Stimulated activated CD4-positive, alpha-beta T cell treated with anti-CD3 and anti-CD28 coated beads, Interleukin-12 subunit alpha, Interleukin-12 subunit beta, amount 100 ng/mL, for 4 hours (primary cell): ENCODE data around the gene CERS2.
"Not testable (repeated sequence)": the region's sequence is repeated elsewhere in the genome, so short reads cannot be mapped to it uniquely, and the experiment has no call there.

ENCODE experiments used
- DNase-seq: peaks from one replicate; pipeline ENCODE4 v3.0.0-alpha.2; 2020

CERS2 gene

GRCh38 chr1:150968491-150968890 lies 6.1 kb downstream of the CERS2 start:
- no peak for DNase-seq

DNA sequence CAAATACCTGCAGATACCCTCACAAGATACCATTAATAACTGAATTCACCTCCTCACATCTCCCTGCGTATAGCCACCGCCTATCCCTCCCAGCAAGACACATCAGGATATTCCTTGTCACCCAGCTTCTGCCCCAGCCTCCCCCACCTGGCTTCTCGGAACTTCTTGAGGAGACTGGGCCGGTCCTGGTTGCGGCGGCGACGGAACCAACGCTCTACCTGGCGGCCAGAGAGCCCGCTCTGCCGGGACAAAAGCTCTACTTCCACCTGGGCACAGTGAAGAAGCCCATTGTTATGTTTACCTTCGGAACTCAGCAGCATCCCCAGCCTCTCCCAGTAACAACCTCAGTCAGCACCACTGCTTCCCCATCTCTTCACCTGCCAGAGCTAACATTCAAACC lies 6.7 kb downstream of the CERS2 start:
- DNase-seq = no peak

GRCh38 chr1:150966011-150966410 lies 8.6 kb downstream of the CERS2 start:
- DNase-seq = no peak

- no peak for DNase-seq
Measured at GRCh38 chr1:150965605-150966004, 9.0 kb downstream of the CERS2 start.

- DNase-seq = no peak
Measured at GRCh38 chr1:150964164-150964489, 10.5 kb downstream of the CERS2 start.

GRCh38 chr1:150963321-150964163 lies 11.1 kb downstream of the CERS2 start:
- no peak for DNase-seq

DNA sequence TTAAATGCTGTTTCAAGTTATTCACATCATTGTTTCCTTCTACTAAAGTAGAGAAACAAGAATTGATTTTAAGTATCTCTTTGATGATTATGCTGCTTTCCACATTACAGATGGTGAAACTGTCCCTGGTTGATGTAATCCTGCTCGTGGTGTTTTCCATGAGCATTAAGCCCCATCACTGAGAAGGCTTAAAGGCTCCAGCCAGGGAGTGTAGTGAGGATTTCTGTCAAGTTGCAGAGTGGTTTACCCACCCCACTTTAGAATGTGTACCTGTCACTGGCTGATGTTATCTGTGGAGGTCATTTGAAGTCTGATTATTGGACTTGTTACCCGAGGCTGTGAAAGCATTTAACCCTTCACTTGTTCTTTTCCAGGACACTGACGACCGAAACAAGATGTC lies 12.9 kb downstream of the CERS2 start:
- no peak for DNase-seq

DNA sequence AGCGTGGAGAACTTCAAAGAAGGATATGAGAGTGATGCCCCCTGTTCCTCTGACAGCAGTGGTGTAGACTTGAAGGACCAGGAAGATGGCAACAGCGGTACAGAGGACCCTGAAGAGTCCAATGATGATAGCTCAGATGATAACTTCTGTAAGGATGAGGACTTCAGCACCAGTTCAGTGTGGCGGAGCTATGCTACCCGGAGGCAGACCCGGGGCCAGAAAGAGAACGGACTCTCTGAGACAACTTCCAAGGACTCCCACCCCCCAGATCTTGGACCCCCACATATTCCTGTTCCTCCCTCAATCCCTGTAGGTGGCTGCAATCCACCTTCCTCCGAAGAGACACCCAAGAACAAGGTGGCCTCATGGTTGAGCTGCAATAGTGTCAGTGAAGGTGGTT lies 14.0 kb downstream of the CERS2 start:
- no peak for DNase-seq

DNA sequence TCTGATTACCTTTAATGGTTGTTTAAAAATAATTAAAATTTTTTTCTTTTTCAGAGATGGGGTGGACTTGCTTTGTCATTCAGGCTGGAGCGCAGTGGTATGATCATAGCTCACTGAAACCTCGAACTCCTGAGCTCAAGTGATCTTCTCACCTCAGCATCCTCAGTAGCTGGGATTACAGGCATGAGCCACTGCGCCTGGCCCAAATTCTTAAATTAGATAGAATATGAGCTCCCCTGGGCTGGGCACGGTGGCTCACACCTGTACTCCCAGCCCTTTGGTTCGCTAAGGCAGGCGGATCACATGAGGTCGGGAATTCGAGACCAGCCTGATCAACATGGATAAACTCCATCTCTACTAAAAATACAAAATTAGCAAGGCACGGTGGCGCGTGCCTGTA lies 17.0 kb downstream of the CERS2 start:
- DNase-seq = no peak

GRCh38 chr1:150955280-150955679 lies 19.4 kb downstream of the CERS2 start:
- DNase-seq = no peak

GRCh38 chr1:150954708-150955107 lies 19.9 kb downstream of the CERS2 start:
- no peak for DNase-seq

GRCh38 chr1:150944856-150945255 lies 29.8 kb downstream of the CERS2 start:
- DNase-seq = no peak

- DNase-seq = no peak
Measured at GRCh38 chr1:150931773-150932172, 42.9 kb downstream of the CERS2 start.

- DNase-seq = not testable (repeated sequence)
Measured at GRCh38 chr1:150928775-150929174, 45.9 kb downstream of the CERS2 start.

DNA sequence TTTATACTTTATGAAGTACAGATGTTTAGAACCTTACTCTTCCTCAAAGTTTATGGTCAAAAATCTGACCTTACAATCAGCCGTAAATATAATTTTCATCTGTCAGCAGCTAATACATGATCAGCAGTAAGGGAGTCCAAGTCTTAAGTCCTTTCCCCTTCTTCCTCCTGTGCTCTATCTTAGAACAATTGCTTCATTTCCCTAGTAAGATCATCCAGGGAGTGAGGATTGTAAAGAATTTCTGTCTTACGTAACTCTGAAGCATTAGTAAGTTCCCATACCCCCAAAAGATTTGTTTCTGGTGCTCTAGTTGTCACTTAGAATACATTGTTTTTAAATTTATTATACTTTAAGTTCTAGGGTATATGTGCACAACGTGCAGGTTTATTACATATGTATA lies 46.3 kb downstream of the CERS2 start:
- DNase-seq = no peak

- DNase-seq = no peak
Measured at GRCh38 chr1:150927624-150928023, 47.0 kb downstream of the CERS2 start.

DNA sequence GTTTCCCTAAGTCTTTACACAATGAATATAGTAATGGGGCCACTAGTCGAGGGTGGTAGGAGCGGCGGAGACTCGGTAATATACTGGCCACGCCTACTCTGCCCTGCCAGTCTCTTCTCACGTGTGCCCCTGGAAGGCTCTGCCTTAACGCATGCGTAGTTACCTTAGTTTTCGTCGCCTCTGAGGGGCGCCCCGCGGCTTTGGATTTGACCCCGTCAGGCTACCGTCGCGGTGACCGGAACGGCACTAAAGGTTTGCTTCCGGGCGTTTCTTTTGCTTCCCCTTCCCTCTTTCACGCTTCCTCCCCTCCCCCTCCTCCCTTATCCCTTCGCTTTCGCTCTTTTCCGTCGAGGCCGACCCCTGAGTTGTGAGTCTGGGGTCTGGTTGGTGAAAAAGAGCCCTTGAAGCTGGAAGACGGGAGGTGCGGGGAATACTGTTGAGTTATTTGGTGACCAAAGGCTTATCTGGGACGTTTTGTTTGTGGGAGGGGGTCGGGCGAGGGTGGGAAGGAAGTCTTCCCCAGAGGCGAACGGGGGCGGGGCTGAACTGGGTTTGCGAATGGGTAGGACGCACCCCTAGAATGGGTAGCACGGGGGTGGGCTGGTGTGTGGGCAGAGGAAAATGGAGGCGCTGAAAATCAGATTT lies 48.4 kb downstream of the CERS2 start, which contains the start of gene SETDB1:
TSS of gene SETDB1 (plus strand) at position 267 of the 645 bp plus-strand sequence. CDS start 1,352 bp downstream, outside the sequence.
- peak; percentile 86 for DNase-seq

DNA sequence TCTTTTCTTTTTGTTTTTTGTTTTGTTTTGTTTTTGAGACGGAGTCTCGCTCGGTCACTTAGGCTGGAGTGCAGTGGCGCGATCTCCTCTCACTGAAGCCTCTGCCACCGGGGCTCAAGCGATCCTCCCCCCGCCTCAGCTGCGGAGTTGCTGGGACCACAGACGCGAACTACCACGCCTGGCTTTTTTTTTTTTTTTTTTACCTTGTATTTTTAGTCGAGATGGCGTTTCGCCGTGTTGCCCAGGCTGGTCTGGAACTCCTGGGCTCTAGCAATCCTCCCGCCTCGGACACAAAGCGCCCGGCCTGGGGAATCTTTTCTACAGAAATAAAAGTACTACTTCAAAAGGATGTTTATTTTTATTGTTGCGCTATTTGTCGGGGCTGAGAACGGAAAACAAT lies 49.6 kb downstream of the CERS2 start:
- DNase-seq = no peak

DNA sequence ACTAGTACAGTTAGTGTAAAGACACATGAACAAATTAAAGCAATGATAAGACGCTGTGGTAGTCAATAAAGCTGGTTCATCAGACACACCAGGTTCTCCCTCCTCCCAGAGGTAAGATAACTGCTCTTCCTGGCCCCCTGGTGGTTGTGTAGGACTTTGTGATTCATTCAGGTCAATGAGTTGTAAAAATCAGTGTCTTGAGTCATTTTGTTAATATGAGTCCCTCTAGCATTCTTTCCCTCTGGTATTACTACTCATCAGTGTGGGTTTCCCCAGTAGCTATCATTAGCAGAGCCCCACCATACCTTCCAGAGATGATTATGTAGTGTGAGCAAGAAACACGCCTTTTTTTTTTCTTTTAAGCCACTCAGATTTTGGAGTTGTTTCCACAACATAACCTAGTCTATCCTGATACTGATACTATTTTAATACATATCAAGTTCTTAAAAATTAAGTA lies 52.1 kb downstream of the CERS2 start:
- peak; percentile 67 for DNase-seq

- DNase-seq = no peak
Measured at GRCh38 chr1:150917387-150917786, 57.2 kb downstream of the CERS2 start.
